ENCODE measurements around the gene VPREB3.
A peak's percentile ranks its signal among the peaks of the same experiment; 100 is the strongest.

The VPREB3 gene

GRCh38 chr22:23722724-23723123, 31.5 kb downstream of the VPREB3 start:
- no peak for DNase-seq

- peak; percentile 15 for DNase-seq
These were observed 32.1 kb downstream of the VPREB3 start for GRCh38 chr22:23722160-23722559.

GRCh38 chr22:23720855-23721254, 33.4 kb downstream of the VPREB3 start:
- no peak for DNase-seq

- no peak for DNase-seq
These were observed 35.7 kb downstream of the VPREB3 start for GRCh38 chr22:23718371-23719165.

GRCh38 chr22:23716811-23717801, 37.1 kb downstream of the VPREB3 start:
- peak; percentile 86 for DNase-seq

- DNase-seq, result no peak
These were observed 38.3 kb downstream of the VPREB3 start for GRCh38 chr22:23715806-23716375.

GRCh38 chr22:23714596-23715578, 39.3 kb downstream of the VPREB3 start:
- DNase-seq, result no peak

GRCh38 chr22:23713696-23714595, 40.3 kb downstream of the VPREB3 start:
- DNase-seq, result no peak

- DNase-seq, result no peak
These were observed 42.0 kb downstream of the VPREB3 start for GRCh38 chr22:23712256-23712655.

GRCh38 chr22:23709107-23709506, 45.1 kb downstream of the VPREB3 start:
- DNase-seq, result no peak

- DNase-seq, result no peak
These were observed 46.0 kb downstream of the VPREB3 start for GRCh38 chr22:23708270-23708669.

- no peak for DNase-seq
These were observed 48.9 kb downstream of the VPREB3 start for GRCh38 chr22:23705358-23705757.

- no peak for DNase-seq
These were observed 49.4 kb downstream of the VPREB3 start for GRCh38 chr22:23704829-23705228.

- DNase-seq, result no peak
These were observed 50.2 kb downstream of the VPREB3 start for GRCh38 chr22:23704062-23704461.

All from NCI-H1092 treated with DMSO at 0.1 percent for 48 hours (cell line).